Measurements from ENCODE around the gene MDM2.

DNA sequence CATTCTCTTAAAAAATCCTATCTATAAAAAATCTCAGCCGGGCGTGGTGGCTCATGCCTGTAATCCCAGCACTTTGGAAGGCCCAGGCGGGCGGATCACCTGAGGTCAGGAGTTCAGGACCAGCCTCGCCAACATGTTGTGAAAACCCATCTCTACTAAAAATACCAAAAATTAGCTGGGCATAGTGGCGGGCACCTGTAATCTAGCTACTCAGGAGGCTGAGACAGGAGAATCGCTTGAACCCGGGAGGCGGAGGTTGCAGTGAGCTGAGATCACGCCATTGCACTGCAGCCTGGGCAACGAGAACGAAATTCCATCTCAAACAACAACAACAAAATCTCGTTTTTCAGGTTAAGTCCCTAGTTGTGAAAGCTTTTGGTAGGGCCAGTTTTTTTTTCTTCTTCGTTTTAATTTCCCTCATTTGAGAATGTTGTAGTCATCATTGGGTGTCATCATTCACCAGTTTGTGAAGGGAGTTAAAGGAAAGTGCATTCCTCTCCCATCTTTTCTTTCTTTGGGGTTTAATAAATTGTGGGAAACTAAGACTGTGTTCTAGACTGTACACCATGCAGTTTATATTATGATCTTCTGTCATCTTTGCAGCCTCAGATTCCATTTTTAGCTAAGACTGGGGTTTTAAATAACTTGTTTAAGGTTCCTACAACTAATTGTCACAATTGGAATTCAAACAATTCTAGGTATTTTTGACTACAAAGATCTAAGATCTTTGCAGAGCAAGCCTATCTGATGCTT lies 23.9 kb downstream of the MDM2 start:
- TF ChIP-seq, protein P1, sequence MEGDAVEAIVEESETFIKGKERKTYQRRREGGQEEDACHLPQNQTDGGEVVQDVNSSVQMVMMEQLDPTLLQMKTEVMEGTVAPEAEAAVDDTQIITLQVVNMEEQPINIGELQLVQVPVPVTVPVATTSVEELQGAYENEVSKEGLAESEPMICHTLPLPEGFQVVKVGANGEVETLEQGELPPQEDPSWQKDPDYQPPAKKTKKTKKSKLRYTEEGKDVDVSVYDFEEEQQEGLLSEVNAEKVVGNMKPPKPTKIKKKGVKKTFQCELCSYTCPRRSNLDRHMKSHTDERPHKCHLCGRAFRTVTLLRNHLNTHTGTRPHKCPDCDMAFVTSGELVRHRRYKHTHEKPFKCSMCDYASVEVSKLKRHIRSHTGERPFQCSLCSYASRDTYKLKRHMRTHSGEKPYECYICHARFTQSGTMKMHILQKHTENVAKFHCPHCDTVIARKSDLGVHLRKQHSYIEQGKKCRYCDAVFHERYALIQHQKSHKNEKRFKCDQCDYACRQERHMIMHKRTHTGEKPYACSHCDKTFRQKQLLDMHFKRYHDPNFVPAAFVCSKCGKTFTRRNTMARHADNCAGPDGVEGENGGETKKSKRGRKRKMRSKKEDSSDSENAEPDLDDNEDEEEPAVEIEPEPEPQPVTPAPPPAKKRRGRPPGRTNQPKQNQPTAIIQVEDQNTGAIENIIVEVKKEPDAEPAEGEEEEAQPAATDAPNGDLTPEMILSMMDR (IDR thresholded peaks at IDR 0.05; ENCODE audit: low read length) = no peak
- TF ChIP-seq EZH2 (IDR thresholded peaks at IDR 0.05; ENCODE audit: borderline replicate concordance, low read length) = no peak

All from OCI-LY1 (cell line).